Stimulated activated CD8-positive, alpha-beta memory T cell treated with anti-CD3 and anti-CD28 coated beads, Interleukin-12 subunit alpha, Interleukin-12 subunit beta, amount 100 ng/mL, for 24 hours (primary cell): Measurements from ENCODE around the gene SEMA5A.

Experiments
- DNase-seq: peaks from one replicate; pipeline ENCODE4 v3.0.0-alpha.2; 2020; ENCODE audit errors: extremely low read depth

SEMA5A gene

GRCh38 chr5:9063615-9064245 is 482.1 kb downstream of the SEMA5A start:
- no peak for DNase-seq

DNA sequence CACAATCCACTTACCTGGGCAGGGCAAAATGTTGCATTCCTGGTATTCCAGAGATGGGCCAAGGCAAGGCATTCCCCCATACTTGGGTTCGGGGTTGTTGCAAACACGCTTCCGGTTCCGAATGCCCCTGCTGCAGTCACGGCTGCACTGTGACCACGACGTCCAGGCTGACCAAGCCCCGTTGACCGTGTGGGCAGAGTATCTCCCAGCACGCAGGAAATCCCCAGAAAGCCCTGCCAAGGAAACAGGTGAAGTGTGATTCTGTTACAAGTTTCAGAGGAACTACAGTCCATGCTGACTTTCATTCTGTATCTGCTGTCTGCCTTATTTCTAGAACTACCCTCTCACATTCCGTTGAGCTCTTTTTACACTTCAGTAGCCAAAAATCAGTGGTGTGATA is 483.0 kb downstream of the SEMA5A start:
- no peak for DNase-seq

DNA sequence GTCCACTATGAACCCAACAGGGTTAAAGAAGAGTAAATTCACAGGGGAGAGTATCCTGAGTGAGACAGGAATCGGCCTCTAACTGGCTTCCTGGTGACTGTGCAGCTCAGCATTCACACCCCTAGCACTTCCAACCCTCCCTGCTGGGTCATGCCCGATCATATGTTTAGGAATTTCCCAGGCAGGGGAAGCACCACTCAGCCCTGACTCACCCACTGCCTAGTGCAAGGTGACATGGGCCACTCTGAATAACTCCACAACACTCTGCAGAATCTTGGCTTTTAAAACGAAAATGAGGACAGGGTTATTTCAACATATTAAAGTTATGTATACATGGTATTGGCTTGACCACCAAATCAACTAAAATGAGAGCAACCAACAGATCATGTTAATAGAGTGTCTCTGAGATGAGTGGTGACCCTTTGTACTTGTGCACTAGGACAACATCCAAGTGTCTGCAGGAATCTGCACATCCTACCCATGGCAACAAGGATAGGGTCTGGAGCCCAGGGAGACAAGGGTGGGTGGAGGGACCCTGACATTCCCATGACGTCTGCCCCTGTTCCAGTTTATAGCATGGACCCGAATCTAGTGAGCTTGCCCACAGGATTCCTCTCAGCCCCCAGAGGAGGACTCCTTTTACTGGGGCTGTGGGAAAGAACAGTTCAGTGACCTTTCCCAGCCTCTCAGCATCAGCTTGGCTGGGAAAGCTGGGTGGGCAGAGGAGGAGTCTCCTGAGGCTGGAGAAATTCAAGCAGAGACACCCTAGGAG is 485.8 kb downstream of the SEMA5A start:
- no peak for DNase-seq

DNA sequence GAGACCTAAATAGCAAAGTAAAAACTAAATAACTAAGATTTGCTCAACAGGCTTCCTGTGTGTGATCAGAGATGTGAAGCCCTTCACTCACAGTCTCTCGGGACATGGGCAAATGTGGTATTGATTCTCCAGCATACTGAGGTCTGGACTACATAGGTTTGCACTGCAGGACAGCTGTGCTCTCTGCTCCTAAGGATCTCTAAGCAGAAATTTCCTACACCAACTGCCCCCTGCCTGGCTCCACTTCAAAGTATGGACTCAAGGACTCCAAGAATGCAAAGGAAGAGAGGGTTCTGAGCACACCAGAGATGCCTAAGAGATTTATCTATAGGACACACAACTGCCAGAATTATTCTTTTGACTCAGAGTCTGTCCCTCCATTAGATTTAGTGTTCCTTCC is 487.2 kb downstream of the SEMA5A start:
- DNase-seq: no peak

DNA sequence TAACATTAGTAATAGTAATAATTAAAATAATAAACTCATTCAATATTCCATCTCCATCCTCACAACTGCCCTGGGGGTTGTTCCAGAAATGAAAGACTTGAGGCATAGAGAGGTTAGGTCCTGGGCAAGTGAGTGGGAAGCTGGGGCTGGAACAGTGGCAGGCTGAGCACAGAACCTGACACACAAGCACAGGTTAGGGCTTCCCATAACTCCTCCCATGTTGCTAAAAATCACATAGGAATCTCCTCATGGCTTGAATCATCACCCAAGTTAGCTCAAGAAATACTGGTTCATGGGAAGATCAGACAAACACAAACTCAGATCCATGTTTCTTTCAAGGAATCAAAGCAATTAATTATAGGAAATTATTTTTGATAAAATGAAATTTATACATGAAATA is 487.7 kb downstream of the SEMA5A start:
- DNase-seq: no peak

- DNase-seq: no peak
These were observed 488.4 kb downstream of the SEMA5A start for GRCh38 chr5:9057406-9058000.

- DNase-seq: no peak
These were observed 489.8 kb downstream of the SEMA5A start for GRCh38 chr5:9056046-9056445.

DNA sequence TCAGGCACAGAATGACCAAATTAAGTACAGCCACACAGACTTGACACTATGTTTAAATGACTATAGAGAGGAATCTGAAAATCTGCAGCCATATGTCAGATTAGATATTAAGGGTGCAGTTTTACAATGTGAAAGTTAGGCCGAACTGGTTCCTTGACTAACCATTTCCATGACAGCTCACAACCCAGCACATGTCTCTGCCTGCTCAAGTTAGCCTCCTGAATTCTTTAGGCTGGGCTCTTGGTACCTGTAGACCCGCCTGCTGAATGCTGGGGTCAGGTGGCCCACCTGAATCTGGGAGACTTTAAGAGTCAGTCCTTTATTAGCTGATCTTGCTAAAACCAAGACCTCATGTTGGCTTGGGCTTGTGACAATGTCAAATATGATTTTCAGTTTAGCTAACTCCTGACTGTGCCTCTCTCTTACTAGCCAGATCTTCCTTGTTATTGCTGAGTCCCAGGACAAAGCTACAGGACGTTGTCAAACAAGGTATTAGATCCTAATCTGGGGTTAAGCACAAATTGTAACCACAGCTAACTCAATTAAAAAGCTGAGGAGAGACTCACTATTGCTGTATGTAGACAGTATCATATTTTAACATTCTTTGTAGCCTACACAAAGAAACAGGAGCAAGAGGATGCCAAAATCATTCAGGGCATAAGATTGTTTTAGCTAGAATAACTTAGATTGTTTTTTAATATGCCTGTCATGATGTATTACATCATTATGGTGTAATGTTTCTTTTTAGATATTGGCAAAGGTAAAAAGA is 490.9 kb downstream of the SEMA5A start:
- no peak for DNase-seq

DNA sequence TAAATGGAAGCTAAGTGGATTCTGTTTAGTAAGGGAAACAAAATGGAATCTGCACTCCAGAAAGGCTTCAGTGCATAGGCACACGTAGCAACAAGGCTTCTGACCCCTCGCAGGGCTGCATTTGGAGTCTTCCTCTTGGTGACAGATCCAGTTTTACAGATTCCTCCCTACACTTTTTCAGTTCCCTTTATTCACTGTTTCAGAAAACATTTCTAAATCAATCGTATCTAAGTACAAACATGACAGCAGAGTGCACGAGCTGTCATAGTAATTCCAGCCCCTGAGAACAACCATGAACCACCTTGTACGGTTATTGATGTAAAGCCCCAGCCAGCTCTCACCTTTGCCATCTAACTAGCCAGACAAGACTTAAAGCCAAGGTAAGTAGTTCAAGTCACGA is 491.6 kb downstream of the SEMA5A start:
- DNase-seq: no peak

DNA sequence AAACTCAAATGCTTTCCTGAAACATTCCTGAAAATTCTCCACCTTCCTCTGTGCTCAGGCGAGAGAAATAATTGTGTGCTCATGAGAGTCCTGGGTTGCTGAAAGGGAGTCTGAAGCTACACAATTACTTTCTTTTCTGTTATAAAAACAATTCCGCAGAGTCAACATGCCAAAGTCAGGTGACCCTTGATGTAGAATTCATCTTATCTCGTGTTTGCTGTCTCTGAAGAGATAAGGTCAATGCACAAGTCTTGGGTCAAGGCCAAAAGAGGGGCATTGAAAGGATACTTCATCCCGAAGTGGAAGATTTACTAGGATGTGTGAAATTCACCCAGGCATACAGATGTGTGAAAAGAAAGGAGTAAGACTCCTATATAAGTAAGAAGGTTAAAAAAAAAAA is 493.5 kb downstream of the SEMA5A start:
- no peak for DNase-seq

DNA sequence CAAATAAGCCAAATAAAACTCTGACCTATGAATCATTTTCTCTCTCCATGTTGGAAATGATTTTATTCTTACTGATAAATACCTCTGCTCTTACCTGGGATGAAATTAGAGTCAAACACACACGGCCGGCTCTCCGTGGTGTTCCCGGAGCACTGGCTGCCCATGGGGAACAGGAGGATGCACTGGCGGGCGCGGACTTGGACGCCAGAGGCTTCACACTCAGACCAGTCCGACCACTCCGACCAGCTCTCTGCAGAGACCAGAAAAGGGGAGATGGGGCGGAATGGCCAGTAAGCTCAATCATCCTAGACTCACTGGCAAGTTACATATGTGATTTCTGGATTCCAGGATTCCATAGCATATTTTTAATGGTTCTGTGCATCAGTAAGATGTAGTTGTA is 494.1 kb downstream of the SEMA5A start:
- no peak for DNase-seq

GRCh38 chr5:9047932-9048331 is 497.9 kb downstream of the SEMA5A start:
- DNase-seq: no peak

GRCh38 chr5:9046756-9047481 is 499.0 kb downstream of the SEMA5A start:
- no peak for DNase-seq

DNA sequence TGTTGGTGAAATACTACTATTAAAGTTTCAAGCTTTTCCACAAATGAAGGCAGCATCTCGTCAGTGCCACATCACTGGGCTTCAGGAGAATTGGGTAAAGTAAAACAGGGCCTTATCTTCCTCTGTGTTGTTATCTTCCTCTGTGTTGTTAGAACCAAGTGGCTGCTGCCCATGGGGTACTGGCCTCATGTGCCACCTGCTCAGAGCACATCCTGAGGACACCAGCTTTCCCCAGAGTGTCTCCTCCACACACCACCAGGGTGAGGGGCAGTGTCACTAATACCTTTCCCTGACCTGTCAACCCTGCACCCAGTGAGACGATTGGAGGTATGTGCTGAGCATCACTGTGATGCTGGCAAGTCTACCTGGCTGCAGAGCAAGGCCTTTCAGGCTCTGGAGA is 499.9 kb downstream of the SEMA5A start:
- no peak for DNase-seq

DNA sequence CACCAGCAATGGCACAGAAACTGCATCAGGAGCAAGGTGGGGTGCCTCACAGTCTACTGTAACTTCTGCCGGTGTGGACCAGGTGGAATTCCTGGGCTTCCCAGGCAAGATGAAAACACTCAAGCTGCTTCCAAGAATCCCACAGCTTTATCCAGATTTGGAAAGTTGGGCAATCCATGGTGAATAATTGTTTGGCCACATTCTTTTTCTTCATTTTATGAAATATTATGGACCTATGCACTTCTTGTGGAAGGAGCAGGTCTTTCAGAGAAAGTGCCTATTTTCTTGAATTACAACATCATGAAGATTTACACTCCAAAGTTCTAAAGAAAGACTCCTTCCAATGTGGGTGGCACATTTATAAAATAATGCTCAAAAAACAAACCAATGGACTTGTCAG is 503.6 kb downstream of the SEMA5A start:
- DNase-seq: no peak

GRCh38 chr5:9040475-9040874 is 505.4 kb downstream of the SEMA5A start:
- no peak for DNase-seq

- DNase-seq: no peak
These were observed 508.8 kb downstream of the SEMA5A start for GRCh38 chr5:9037048-9037447.

GRCh38 chr5:9035346-9035745 is 510.5 kb downstream of the SEMA5A start:
- no peak for DNase-seq

GRCh38 chr5:9034649-9035048 is 511.2 kb downstream of the SEMA5A start:
- DNase-seq: no peak

DNA sequence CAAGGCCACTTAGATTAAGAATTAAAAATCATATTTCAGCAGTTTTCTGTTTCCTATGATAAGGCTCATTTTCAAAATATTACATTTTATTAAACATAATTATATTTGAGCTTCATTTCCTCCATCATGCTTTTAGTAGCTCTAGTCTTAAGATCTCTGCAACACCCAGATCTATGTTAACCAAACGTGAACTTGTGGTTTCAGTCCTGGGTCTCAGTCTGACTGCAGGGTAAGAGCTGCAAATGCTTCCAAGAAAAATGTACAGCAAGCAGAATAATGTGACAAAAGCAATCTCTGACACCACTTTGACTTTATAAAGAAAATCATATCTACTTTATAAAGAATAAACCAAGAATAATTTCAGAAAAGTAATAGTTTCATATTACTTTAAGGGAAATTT is 512.4 kb downstream of the SEMA5A start:
- no peak for DNase-seq

- no peak for DNase-seq
These were observed 519.9 kb downstream of the SEMA5A start for GRCh38 chr5:9025942-9026341.

DNA sequence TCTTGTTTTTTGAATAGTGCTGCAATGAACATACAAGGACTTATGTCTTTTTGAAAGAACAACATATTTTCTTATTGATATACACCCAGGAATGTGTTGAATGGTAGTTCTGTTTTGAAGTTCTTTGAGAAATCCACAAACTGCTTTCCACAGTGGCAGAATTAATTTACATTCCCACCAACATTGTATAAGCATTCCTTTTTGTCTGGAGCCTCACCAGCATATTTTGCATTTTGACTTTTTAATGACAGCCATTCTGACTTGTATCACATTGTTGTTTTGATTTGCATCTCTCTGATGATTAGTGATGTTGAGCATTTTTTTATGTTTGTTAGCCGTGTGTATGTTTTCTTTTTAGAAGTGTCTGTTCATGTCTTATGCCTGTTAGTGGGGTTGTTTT is 524.9 kb downstream of the SEMA5A start:
- DNase-seq: no peak
